ELR (cell line): ENCODE results near the gene HOXB3.
A peak's percentile ranks its signal among the peaks of the same experiment; 100 is the strongest.

ENCODE experiments used
- DNase-seq: peaks from one replicate; pipeline ENCODE4 v3.0.0-alpha.2; 2015; ENCODE audit warnings: low read depth

HOXB3 gene

GRCh38 chr17:48589831-48590606 is at the start of gene HOXB3:
TSS of gene HOXB3 (minus strand) at chr17:48590241. CDS start at chr17:48552474, 37,767 bp downstream.
- no peak for DNase-seq

GRCh38 chr17:48639136-48639535 is 49.1 kb upstream of the HOXB3 start:
- DNase-seq, result no peak

DNA sequence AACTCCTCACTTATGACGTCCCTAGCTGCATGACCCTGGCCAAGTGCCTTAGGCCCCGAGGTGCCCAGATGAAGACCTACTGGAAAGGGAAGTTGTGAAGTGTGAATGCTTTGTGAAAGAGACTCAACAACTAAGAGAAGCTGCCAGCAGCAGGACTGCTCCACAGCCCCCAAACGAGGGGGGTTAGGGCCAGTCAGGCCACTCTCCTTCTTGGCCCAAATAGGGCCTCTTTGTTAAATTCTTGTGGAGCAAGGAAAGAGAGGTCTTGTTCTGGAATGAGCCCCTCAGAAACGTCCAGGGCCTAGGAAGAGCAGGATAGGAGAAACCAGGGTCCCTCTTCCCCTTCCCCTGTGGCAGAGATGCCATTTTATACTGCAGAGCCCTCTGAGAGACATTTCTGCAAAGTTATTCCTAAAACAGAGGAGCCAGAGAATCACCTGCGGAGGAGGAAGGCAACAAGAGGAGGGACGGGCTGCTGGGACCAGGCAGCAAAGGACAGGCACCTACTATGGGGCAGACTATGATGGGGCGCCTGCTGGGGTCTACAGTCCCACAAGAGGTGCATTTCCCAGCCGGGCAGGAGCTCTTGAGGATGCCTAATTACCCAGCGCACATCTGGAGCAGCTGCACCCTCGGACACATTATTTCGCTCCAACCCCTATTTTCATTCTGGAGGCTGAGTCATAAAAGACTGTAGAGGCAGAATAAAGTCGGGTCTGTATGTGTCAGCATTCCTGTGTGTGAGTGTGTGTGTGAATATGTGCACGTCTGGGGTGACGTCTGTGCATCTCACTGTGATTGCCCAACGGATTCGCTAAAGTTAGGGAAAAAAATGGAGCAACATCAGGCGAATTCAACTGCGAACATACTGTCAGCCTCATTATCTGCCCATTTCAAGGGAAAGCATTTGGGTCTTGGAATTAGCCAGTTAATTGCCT is 47.6 kb upstream of the HOXB3 start:
- DNase-seq, result peak; percentile 88

DNA sequence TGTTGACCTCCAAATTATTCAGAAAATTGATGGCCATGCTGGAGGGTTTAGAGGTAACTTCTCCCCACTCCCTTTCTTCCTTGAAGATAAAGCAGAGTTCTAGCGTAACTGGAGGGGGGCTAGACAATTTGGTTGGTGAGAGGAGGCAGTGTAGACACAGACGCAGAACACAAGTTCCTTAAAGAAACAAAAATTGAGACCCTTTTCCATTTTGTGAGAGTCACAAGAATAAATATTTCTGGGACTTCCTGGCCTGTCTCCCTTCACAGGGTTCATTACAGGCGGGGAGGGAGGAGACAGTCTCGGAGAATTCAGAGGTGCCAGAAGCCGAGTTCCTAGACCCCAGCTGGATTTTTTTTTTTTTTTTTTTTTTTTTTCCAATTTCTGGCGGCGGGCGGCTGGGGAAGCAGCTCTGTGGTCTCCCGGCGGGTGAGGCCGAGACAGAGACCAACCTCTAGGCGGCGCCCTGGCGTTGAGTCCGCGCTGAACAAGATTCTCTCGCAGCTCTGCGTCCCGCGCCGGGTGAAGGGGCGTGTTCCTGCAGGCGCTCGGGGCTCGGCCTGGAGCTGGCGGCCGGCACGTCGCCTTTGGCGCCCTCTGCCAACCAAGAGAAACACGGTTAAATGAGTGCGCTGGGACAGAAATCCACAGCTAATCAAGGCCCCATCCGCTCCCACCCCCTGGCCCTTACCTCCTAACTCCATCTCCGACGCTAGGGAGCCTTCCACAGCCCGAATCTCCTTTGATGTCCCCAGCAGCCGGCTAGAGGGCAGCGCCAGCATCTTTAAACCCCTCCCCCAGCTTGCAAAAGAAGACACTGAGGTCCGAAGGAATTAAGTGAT is 46.4 kb upstream of the HOXB3 start:
- DNase-seq, result peak; percentile 88

- DNase-seq, result no peak
Measured at GRCh38 chr17:48634493-48635208, 44.6 kb upstream of the HOXB3 start.

DNA sequence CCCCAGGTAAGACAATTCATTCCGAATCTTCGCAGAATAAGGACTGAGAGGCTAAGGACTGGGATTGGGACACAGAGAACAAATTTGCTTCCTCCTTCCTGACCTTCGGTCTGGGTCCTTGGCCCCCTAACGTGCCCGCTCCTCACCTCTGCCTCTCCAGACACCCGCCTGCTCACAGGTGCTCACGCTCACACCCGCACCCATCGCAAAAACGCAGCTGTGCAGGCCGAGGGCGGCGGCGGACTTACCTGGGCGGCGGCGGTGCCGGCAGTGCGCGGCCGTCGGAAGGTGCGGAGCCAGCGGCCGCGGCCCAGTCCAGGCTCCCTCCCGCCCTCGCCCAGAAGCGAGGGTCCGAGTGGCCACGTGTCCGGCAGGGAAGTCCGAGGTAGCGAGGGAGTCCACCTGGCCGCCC is 43.2 kb upstream of the HOXB3 start:
- DNase-seq, result no peak

DNA sequence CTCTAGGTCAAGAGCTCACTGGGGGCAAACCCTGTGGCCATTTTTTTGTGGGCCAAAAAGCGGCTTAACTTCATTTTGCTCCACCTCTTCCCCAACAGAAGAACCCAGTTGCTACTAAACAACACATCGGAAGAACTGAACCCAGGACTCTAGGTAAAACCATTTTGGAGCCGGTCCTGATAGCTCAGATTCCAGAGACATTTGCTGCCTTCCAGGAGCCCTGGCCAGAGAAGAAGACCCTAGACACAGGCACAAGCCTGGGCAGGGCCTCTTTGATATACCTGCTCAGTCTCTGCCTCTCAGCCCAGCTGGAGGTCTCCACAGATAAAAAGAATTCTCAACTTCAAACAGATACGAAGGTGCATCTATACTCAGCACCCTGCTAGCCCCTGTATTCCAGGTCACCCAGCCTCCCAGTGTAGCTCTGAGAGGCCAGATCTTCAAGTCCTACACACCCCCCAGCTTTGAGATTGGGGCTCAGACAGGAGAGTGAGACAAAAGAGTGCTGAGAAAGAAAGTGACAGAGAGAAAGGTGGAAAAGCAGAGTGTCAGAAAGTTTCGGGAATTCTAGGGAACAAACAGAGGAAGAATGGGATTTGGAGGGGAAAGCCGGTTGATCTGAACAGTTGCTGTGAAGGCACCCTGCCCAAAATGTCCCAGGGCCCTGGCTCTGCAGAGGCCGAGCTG is 42.7 kb upstream of the HOXB3 start:
- no peak for DNase-seq

- no peak for DNase-seq
Measured at GRCh38 chr17:48631693-48632578, 41.9 kb upstream of the HOXB3 start.

DNA sequence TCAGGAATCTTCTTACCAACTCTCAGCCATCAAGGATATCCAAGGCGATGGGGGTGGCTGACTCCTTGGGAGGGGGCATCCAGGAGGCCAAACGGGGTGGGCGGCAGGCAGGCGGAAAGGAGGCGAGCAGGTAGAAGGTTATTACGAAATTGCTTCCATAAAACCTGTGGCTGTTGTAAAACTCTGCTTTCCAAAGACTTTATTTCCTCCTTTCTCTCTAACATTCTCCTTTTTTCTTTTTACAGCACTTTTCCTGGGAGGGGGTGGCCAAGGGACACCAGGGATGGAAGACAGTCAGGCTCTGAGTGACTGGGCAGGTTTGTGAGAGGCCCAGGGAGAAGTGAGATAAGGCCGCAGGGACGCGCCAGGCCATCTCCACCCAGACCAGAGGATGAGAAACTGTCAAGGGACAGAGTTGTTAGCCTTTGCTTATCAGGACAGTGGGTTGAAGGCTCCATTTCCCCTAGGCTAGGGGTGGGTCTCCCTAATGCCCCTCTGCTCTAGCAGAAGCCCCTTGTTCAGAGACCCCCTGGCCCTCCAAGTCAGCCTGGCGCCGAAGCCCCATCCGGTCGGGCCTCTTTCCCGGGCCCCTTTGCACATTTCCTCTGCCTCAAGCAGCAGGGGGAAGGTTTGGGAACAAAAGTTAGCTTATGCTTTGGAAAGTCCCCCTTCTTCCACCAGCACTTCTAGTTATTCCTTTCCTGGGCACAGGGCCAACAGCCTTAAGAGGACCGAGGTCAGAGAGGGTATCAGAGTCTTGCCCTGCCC is 41.1 kb upstream of the HOXB3 start:
- no peak for DNase-seq

GRCh38 chr17:48630009-48630924 is 40.2 kb upstream of the HOXB3 start:
- DNase-seq, result no peak

GRCh38 chr17:48629411-48629759 is 39.3 kb upstream of the HOXB3 start:
- no peak for DNase-seq

GRCh38 chr17:48628649-48629410 is 38.8 kb upstream of the HOXB3 start:
- DNase-seq, result no peak

DNA sequence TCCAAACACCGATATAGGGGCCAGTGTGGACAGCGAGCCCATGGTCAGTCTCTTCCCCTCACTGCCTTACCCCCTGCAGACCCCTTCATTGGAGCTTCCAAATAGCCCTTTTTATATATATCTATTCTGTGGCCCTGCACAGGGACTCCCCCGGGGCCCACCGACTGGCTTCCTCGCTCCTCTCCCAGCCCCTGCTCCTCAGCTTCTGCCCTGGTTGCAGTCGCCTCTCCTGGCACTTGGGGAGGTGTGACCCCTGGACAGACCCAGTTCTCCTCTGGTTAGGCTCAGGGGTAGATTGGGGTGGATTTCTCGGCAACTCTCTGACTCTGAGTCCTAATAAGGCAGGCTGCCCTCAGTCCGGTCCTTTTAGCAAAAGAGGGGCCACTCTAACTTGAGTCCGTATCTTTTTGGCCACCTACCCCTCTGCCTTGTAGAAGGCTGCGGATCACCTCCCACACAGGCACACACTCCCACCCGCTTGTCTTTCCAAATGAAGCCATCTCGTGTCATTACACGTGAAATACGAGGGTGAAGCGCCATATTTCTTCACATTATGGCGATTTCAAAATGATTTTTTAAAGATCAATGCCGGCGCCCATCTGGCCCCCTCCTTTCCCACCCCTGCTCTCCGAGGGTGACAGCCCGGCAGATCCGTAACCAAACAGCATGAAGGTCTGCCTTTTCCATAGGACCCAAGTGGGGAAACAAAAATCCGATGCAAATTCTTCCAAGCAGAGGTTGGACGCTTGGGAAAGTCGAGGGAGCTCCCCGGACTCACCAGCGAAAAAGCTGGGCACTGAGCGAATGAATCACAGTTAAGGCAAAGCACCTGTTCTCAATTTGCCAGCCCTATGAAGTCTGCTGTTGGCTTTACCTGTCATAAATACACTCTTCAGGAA is 37.8 kb upstream of the HOXB3 start:
- DNase-seq, result no peak

DNA sequence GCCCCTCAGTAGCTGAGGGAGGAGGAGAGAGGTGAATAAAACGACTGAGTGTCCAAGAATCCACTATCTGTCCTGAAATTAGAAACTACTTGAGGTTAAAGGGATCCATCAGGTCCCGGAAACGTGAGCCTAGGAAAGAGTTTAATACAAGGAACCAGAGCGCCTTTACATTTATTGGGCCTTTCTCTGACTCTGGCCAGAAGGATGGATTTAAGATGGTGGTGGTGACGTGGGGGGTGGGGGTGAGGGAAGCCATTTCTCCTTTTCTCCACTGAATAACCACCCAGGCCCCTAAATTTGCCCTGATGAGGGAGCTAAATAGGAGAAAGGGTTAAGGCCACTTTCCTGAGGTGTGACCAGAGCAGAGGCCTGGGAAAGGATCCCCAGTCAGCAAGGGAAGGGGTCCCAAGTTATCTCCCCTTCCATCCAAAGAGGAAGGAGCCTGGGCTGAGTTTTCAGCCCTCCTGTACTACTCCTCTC is 37.1 kb upstream of the HOXB3 start:
- no peak for DNase-seq

DNA sequence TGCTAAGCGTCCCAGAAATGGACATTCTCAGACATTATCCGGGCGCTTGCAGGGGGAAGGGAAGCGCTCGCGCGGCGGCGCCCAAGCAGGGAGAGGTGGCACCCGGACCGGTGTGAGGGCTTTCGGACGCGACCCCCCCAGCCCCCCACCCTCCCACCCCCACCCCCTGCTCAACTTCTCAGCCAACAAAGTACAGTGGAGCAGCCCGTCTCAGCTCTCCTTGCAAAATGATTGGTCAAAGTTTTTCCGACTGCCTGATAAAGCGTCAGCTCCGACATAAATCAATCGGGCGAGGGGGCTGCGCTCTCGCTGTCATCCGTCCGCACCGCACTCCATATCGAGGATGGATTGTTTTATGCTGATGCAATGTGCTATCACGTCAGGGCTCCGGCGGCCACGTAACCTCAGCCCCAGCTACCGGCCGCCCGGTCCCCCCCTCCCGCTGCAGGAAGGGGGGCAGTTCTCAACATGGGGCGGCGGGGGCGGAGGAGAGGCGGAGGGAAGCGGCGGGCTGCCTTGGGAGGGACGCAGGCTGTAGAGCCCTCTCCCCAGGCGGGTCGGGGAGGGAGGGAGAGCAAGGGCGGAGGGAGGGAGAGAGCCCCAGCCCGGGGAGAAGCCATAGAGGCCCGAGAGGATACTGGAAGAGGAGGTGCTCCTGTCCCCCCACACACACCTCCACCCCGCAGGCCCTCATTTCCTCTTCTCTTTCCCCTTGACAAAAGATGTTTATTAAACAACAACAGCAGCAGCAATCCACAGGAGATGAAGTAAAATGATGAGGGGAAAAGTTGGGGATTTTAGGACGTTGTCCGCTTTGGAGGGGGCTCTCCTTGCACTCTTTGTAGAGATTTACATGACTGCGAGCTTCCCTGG is 36.4 kb upstream of the HOXB3 start, which contains the start of gene HOXB9:
Gene HOXB9, minus strand, starts transcription at position 114 of the 873 bp plus-strand sequence. Its CDS starts 89 bp downstream, at position 25.
- DNase-seq, result peak; percentile 44
